BLaER1 (cell line): ENCODE measurements around the gene FAM241B.
A peak's percentile ranks its signal among the peaks of the same experiment; 100 is the strongest.

Source experiments
- H3K27ac ChIP-seq: shearing (Covaris generic); formaldehyde crosslinking; 2 replicates; pipeline ENCODE4 v1.8.1; 2022
- H3K27me3 ChIP-seq: shearing (Covaris generic); formaldehyde crosslinking; 2 replicates; pipeline ENCODE4 v1.8.1; 2022
- H3K36me3 ChIP-seq: shearing (Covaris generic); formaldehyde crosslinking; 2 replicates; pipeline ENCODE4 v1.8.1; 2022
- H3K4me1 ChIP-seq: shearing (Covaris generic); formaldehyde crosslinking; 2 replicates; pipeline ENCODE4 v1.8.1; 2022
- H3K4me2 ChIP-seq: shearing (Covaris generic); formaldehyde crosslinking; 2 replicates; pipeline ENCODE4 v1.8.1; 2022
- H3K4me3 ChIP-seq: shearing (Covaris generic); formaldehyde crosslinking; 2 replicates; pipeline ENCODE4 v1.8.1; 2022
- H3K9ac ChIP-seq: shearing (Covaris generic); formaldehyde crosslinking; 2 replicates; pipeline ENCODE4 v1.8.1; 2022
- H3K9me3 ChIP-seq: shearing (Covaris generic); formaldehyde crosslinking; 2 replicates; pipeline ENCODE4 v1.8.1; 2022
- H4K20me1 ChIP-seq: shearing (Covaris generic); formaldehyde crosslinking; 2 replicates; pipeline ENCODE4 v1.8.1; 2022
- Cebpa-rat ChIP-seq: shearing (Covaris generic); IDR thresholded peaks from 2 replicates; pipeline ENCODE4 v1.8.1; 2022

Gene FAM241B

GRCh38 chr10:69629897-69630650 lies at the start of gene FAM241B:
Gene FAM241B, plus strand, starts transcription at chr10:69630247. Its CDS starts 1,497 bp downstream, at chr10:69631744.
- Histone ChIP-seq H3K27me3 (no peaks in the 10 kb centered on the region), H3K9me3 (peaks cover 24% of the 10 kb centered on the region), H3K4me3 (no peak within 1 kb of the TSS), H3K4me2 (no peak within 1 kb of the TSS), H3K36me3 (no peaks in the 10 kb centered on the region), H3K9ac (no peak within 1 kb of the TSS), H4K20me1 (no peaks in the 10 kb centered on the region), H3K4me1 (0 out of 2 replicates have a peak, but pooled peaks cover 7% of the 10 kb centered on the region), H3K27ac (no peak within 1 kb of the TSS)
- no peak for TF ChIP-seq Cebpa-rat

GRCh38 chr10:69580435-69580834 lies 49.6 kb upstream of the FAM241B start:
- no peak for TF ChIP-seq Cebpa-rat
- H3K9me3 ChIP-seq = peaks cover 4% of the 10 kb centered on the region
- no peak overlapping the region for H3K4me3 ChIP-seq
- no peaks in the 10 kb centered on the region for H3K4me1 ChIP-seq
- peaks cover 45% of the 10 kb centered on the region for H4K20me1 ChIP-seq
- H3K27ac ChIP-seq = no peak overlapping the region
- H3K36me3 ChIP-seq = no peaks in the 10 kb centered on the region
- H3K27me3 ChIP-seq = peaks cover 61% of the 10 kb centered on the region
- no peak overlapping the region for H3K4me2 ChIP-seq
- H3K9ac ChIP-seq = no peak overlapping the region

GRCh38 chr10:69583106-69583505 lies 46.9 kb upstream of the FAM241B start:
- no peak for TF ChIP-seq Cebpa-rat
- no peak overlapping the region for H3K27ac ChIP-seq
- no peaks in the 10 kb centered on the region for H3K36me3 ChIP-seq
- no peak overlapping the region for H3K4me3 ChIP-seq
- H3K4me2 ChIP-seq = no peak overlapping the region
- H3K4me1 ChIP-seq = 0 out of 2 replicates have a peak, but pooled peaks cover under 1% of the 10 kb centered on the region
- peaks cover 34% of the 10 kb centered on the region for H3K27me3 ChIP-seq
- no peak overlapping the region for H3K9ac ChIP-seq
- H3K9me3 ChIP-seq = peaks cover 4% of the 10 kb centered on the region
- peaks cover 18% of the 10 kb centered on the region; the same call in 1 of the 2 replicates for H4K20me1 ChIP-seq

GRCh38 chr10:69584624-69585023 lies 45.4 kb upstream of the FAM241B start:
- Histone ChIP-seq H3K9ac (no peak overlapping the region), H3K4me1 (0 out of 2 replicates have a peak, but pooled peaks cover 6% of the 10 kb centered on the region), H3K9me3 (peaks cover 4% of the 10 kb centered on the region), H3K27ac (no peak overlapping the region), H4K20me1 (peaks cover 6% of the 10 kb centered on the region; the same call in 1 of the 2 replicates), H3K4me3 (no peak overlapping the region), H3K27me3 (peaks cover 19% of the 10 kb centered on the region), H3K4me2 (no peak overlapping the region), H3K36me3 (no peaks in the 10 kb centered on the region)
- no peak for TF ChIP-seq Cebpa-rat

GRCh38 chr10:69588358-69588757 lies 41.7 kb upstream of the FAM241B start:
- H3K36me3 ChIP-seq = no peaks in the 10 kb centered on the region
- H4K20me1 ChIP-seq = no peaks in the 10 kb centered on the region
- no peak overlapping the region for H3K9ac ChIP-seq
- no peaks in the 10 kb centered on the region for H3K9me3 ChIP-seq
- no peaks in the 10 kb centered on the region for H3K27me3 ChIP-seq
- H3K4me3 ChIP-seq = no peak overlapping the region
- H3K27ac ChIP-seq = no peak overlapping the region
- H3K4me1 ChIP-seq = 0 out of 2 replicates have a peak, but pooled peaks cover 6% of the 10 kb centered on the region
- H3K4me2 ChIP-seq = peak overlapping the region; percentile 25; the same call in 1 of the 2 replicates
- no peak for TF ChIP-seq Cebpa-rat

- Histone ChIP-seq H3K9ac (no peak overlapping the region), H3K4me1 (no peaks in the 10 kb centered on the region), H3K27me3 (no peaks in the 10 kb centered on the region), H3K4me3 (no peak overlapping the region), H3K27ac (no peak overlapping the region), H4K20me1 (no peaks in the 10 kb centered on the region), H3K36me3 (no peaks in the 10 kb centered on the region), H3K9me3 (no peaks in the 10 kb centered on the region), H3K4me2 (no peak overlapping the region)
- TF ChIP-seq Cebpa-rat = no peak
Measured at GRCh38 chr10:69600761-69601330, 29.2 kb upstream of the FAM241B start.

GRCh38 chr10:69609077-69609476 lies 21.0 kb upstream of the FAM241B start:
- TF ChIP-seq Cebpa-rat = no peak
- Histone ChIP-seq H3K9me3 (peaks cover 31% of the 10 kb centered on the region), H3K27ac (no peak overlapping the region), H3K9ac (no peak overlapping the region), H4K20me1 (no peaks in the 10 kb centered on the region), H3K4me3 (no peak overlapping the region), H3K4me2 (no peak overlapping the region), H3K4me1 (peaks cover 4% of the 10 kb centered on the region), H3K36me3 (no peaks in the 10 kb centered on the region), H3K27me3 (no peaks in the 10 kb centered on the region)

- no peaks in the 10 kb centered on the region for H3K36me3 ChIP-seq
- no peak overlapping the region for H3K4me3 ChIP-seq
- H4K20me1 ChIP-seq = no peaks in the 10 kb centered on the region
- no peak overlapping the region for H3K9ac ChIP-seq
- no peak for TF ChIP-seq Cebpa-rat
- peaks cover 58% of the 10 kb centered on the region for H3K9me3 ChIP-seq
- no peak overlapping the region for H3K27ac ChIP-seq
- peaks cover 8% of the 10 kb centered on the region for H3K4me1 ChIP-seq
- H3K4me2 ChIP-seq = no peak overlapping the region
- no peaks in the 10 kb centered on the region for H3K27me3 ChIP-seq
Measured at GRCh38 chr10:69612760-69613159, 17.3 kb upstream of the FAM241B start.

GRCh38 chr10:69614130-69614529 lies 15.9 kb upstream of the FAM241B start:
- H3K36me3 ChIP-seq = no peaks in the 10 kb centered on the region
- peaks cover 59% of the 10 kb centered on the region for H3K9me3 ChIP-seq
- H3K9ac ChIP-seq = no peak overlapping the region
- no peak overlapping the region for H3K27ac ChIP-seq
- no peak for TF ChIP-seq Cebpa-rat
- peak overlapping the region; percentile 23 for H3K4me2 ChIP-seq
- H3K4me1 ChIP-seq = peaks cover 15% of the 10 kb centered on the region
- H4K20me1 ChIP-seq = no peaks in the 10 kb centered on the region
- H3K4me3 ChIP-seq = no peak overlapping the region
- no peaks in the 10 kb centered on the region for H3K27me3 ChIP-seq

- Histone ChIP-seq H3K4me3 (no peak overlapping the region), H3K4me2 (no peak overlapping the region), H3K36me3 (no peaks in the 10 kb centered on the region), H3K27ac (no peak overlapping the region), H3K9me3 (peaks cover 42% of the 10 kb centered on the region), H4K20me1 (no peaks in the 10 kb centered on the region), H3K9ac (no peak overlapping the region), H3K4me1 (peaks cover 29% of the 10 kb centered on the region), H3K27me3 (no peaks in the 10 kb centered on the region)
- no peak for TF ChIP-seq Cebpa-rat
Measured at GRCh38 chr10:69616358-69616757, 13.7 kb upstream of the FAM241B start.
